Measurements from ENCODE around the gene USP49. TPM values are rescaled to one million over a fixed set of nuclear protein-coding genes. Genes with fewer than 3 reads are reported as not detected.
A peak's percentile ranks its signal among the peaks of the same experiment; 100 is the strongest.

Gene USP49
- total and polyA plus RNA-seq, 2 of the 13 experiments (the other 11 are each of a cell fraction or from before 2014, with no cell fraction given): 2.9 to 4.3 TPM

DNA sequence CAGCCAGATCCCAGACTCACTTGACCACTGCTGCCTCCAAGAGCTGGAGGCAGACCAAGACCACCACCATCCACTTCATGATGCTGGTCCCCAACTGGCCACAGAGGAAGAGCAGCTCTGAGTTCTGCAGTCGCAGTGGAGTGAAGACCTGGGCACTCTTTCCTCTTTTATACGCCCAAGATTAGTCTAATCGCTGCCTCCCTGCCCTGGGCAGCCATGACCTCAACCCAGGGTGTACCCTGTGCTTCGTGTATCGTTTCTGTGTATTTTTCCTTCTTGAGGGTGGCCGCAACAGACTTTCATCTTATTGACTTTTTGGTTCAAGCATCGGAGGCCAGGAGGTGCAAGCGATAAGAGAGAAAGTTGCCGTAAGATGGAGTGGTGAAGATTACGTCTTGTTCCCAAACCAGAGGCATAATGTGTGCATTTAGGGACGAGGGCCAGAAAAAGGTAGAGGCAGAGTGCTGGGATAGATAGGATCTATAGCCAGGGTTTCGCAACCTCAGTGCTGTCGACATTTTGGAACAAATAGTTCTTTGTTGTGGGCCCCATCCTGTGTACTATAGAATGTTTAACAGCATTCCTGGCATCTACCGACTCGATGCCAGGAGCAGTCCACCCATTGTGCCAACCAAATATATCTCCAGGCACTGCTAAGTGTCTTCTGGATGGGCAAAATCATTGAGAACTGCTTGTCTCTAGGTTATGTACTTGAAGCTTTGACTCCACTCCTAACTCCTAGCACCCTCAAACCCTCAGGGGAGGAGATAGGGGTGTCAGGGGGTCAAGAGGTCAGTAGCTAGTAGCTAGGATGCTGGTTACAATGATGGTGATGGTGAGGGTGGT, 147.7 kb downstream of the USP49 start, which contains the start of gene PGC (continued):
- no peak for TF ChIP-seq ZKSCAN5 (CRISPR knock-in tag; IDR thresholded peaks at IDR 0.05)
- TF ChIP-seq SMC3 (IDR thresholded peaks at IDR 0.05; ENCODE audit: low read length): peak; percentile 40
- no peak for TF ChIP-seq ELF4 (CRISPR knock-in tag; IDR thresholded peaks at IDR 0.05; ENCODE audit: borderline replicate concordance)
- peak; percentile 35 for TF ChIP-seq ZNF407 (CRISPR knock-in tag; IDR thresholded peaks at IDR 0.05; ENCODE audit: not compliant biosample characterization)
